IPS-20b (cell line): ENCODE data around the gene HSPBP1.

Source experiments
- H3K27ac ChIP-seq: one replicate; pipeline ENCODE4 v1.5.1; 2013; ENCODE audit warnings: low read length
- H3K27me3 ChIP-seq: 2 replicates; pipeline ENCODE4 v1.6.1; 2013; ENCODE audit warnings: mild to moderate bottlenecking, low read length, inconsistent platforms; ENCODE audit not compliant: insufficient read depth
- H3K36me3 ChIP-seq: 2 replicates; pipeline ENCODE4 v1.6.1; 2013; ENCODE audit warnings: low read depth, mild to moderate bottlenecking, inconsistent platforms, low read length, moderate library complexity; ENCODE audit not compliant: insufficient read depth
- H3K4me1 ChIP-seq: 2 replicates; pipeline ENCODE4 v1.6.1; 2013; ENCODE audit warnings: mild to moderate bottlenecking, control low read depth, inconsistent platforms, low read length, moderate library complexity; ENCODE audit not compliant: insufficient read depth
- H3K4me3 ChIP-seq: 2 replicates; pipeline ENCODE4 v1.5.1; 2013; ENCODE audit warnings: mild to moderate bottlenecking, low read length, inconsistent platforms
- H3K9ac ChIP-seq: 2 replicates; pipeline ENCODE4 v1.6.1; 2013; ENCODE audit warnings: low read depth, mild to moderate bottlenecking, inconsistent platforms, low read length, moderate library complexity
- H3K9me3 ChIP-seq: 2 replicates; pipeline ENCODE4 v1.6.1; 2013; ENCODE audit warnings: mild to moderate bottlenecking, low read depth, low read length, inconsistent platforms; ENCODE audit not compliant: insufficient read depth

HSPBP1 gene

GRCh38 chr19:55257461-55258420 is 22.2 kb downstream of the HSPBP1 start:
- no peaks in the 10 kb centered on the region; the same call in 1 of the 2 replicates for H3K36me3 ChIP-seq
- no peaks in the 10 kb centered on the region for H3K27me3 ChIP-seq
- no peak overlapping the region for H3K27ac ChIP-seq
- no peaks in the 10 kb centered on the region for H3K9me3 ChIP-seq
- peaks cover 11% of the 10 kb centered on the region for H3K4me1 ChIP-seq
- peak overlapping the region; percentile 84 for H3K4me3 ChIP-seq
- H3K9ac ChIP-seq = peak overlapping the region; percentile 82

- Histone ChIP-seq H3K4me1 (peaks cover 11% of the 10 kb centered on the region), H3K36me3 (no peaks in the 10 kb centered on the region; the same call in 1 of the 2 replicates), H3K9me3 (no peaks in the 10 kb centered on the region), H3K9ac (peak overlapping the region; percentile 15; the same call in 1 of the 2 replicates), H3K4me3 (peak overlapping the region; percentile 84), H3K27me3 (no peaks in the 10 kb centered on the region), H3K27ac (no peak overlapping the region)
These were observed 23.1 kb downstream of the HSPBP1 start for GRCh38 chr19:55256562-55257460.

DNA sequence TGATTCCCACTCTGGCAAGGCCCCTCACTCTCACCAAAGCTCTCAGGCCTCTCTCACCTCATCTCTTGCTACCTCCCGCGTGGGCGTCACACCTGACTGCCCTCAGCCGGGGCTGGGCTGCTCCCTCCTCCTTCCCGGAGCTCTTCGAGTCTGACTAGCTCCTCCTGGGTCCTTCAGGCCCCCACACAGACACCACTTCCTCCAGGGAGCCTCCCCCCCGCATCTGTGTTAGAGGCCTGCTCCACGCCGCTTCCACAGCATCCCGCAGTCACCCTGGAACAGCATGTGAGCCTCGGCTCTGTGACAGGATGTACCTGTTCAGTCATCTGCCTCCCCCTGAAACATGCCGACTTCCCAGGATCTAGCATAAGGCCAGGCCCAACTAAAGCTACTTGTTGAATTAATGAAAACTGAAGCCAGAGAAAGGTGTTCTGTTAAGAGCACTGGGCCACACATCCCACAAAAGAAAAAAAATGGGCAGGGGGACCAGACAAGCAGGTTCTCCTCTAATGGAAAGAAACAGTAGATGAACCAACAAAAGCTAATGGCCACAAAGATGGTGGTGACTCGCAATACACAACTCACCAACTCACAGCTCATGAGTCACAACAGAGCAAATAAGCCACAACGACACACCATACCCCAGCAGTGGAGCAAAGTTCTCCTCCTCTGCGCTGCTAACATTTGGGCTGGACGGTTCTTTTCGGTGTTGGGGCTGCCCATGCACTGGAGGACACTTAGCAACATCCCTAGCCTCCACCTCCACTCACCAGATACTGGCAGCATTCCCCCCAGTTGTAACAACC is 24.1 kb downstream of the HSPBP1 start:
- H3K9me3 ChIP-seq = no peaks in the 10 kb centered on the region
- H3K4me1 ChIP-seq = peaks cover 11% of the 10 kb centered on the region
- H3K27me3 ChIP-seq = no peaks in the 10 kb centered on the region
- 0 out of 2 replicates have a peak overlapping the region, but pooled peaks have one; percentile 84 for H3K4me3 ChIP-seq
- no peak overlapping the region for H3K27ac ChIP-seq
- no peaks in the 10 kb centered on the region; the same call in 1 of the 2 replicates for H3K36me3 ChIP-seq
- peak overlapping the region; percentile 37; the same call in 1 of the 2 replicates for H3K9ac ChIP-seq

DNA sequence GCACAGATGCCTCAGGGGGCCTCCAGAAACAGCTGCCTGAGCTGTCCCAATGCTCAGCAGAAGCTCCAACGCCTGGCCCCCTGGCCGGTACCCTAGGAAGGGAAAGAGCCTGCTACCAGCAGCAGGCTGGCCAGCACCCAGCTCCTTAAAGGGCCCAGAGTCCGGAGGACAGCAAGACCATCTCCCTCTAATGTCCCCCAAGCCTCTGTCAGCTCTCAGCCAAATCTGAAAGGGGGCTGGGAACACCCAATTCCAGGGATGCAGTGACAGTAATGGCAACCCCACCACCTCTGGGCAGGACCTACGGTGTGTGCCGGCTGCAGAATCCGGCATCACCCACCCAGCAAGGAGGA is 25.3 kb downstream of the HSPBP1 start:
- Histone ChIP-seq H3K9ac (no peak overlapping the region; the same call in 1 of the 2 replicates), H3K4me3 (no peak overlapping the region), H3K9me3 (no peaks in the 10 kb centered on the region), H3K27ac (no peak overlapping the region), H3K27me3 (no peaks in the 10 kb centered on the region), H3K36me3 (no peaks in the 10 kb centered on the region; the same call in 1 of the 2 replicates), H3K4me1 (peaks cover 8% of the 10 kb centered on the region)

GRCh38 chr19:55253842-55254624 is 25.9 kb downstream of the HSPBP1 start:
- no peak overlapping the region; the same call in 1 of the 2 replicates for H3K9ac ChIP-seq
- no peak overlapping the region for H3K4me3 ChIP-seq
- H3K36me3 ChIP-seq = no peaks in the 10 kb centered on the region; the same call in 1 of the 2 replicates
- H3K27ac ChIP-seq = no peak overlapping the region
- no peaks in the 10 kb centered on the region for H3K9me3 ChIP-seq
- peaks cover 8% of the 10 kb centered on the region for H3K4me1 ChIP-seq
- no peaks in the 10 kb centered on the region for H3K27me3 ChIP-seq

GRCh38 chr19:55252760-55253663 is 26.9 kb downstream of the HSPBP1 start:
- H3K4me3 ChIP-seq = no peak overlapping the region

GRCh38 chr19:55251341-55252081 is 28.4 kb downstream of the HSPBP1 start:
- no peaks in the 10 kb centered on the region for H3K27me3 ChIP-seq
- H3K9me3 ChIP-seq = no peaks in the 10 kb centered on the region
- H3K4me1 ChIP-seq = 0 out of 2 replicates have a peak, but pooled peaks cover 2% of the 10 kb centered on the region
- H3K9ac ChIP-seq = no peak overlapping the region; the same call in 1 of the 2 replicates
- no peak overlapping the region for H3K4me3 ChIP-seq
- no peak overlapping the region for H3K27ac ChIP-seq
- H3K36me3 ChIP-seq = peaks cover 4% of the 10 kb centered on the region

More at GRCh38 chr19:55252760-55253663, 26.9 kb downstream of the HSPBP1 start:
- no peaks in the 10 kb centered on the region for H3K9me3 ChIP-seq
- H3K27ac ChIP-seq = no peak overlapping the region
- no peaks in the 10 kb centered on the region; the same call in 1 of the 2 replicates for H3K36me3 ChIP-seq
- peaks cover 8% of the 10 kb centered on the region for H3K4me1 ChIP-seq
- peak overlapping the region; percentile 27 for H3K9ac ChIP-seq
- no peaks in the 10 kb centered on the region for H3K27me3 ChIP-seq

DNA sequence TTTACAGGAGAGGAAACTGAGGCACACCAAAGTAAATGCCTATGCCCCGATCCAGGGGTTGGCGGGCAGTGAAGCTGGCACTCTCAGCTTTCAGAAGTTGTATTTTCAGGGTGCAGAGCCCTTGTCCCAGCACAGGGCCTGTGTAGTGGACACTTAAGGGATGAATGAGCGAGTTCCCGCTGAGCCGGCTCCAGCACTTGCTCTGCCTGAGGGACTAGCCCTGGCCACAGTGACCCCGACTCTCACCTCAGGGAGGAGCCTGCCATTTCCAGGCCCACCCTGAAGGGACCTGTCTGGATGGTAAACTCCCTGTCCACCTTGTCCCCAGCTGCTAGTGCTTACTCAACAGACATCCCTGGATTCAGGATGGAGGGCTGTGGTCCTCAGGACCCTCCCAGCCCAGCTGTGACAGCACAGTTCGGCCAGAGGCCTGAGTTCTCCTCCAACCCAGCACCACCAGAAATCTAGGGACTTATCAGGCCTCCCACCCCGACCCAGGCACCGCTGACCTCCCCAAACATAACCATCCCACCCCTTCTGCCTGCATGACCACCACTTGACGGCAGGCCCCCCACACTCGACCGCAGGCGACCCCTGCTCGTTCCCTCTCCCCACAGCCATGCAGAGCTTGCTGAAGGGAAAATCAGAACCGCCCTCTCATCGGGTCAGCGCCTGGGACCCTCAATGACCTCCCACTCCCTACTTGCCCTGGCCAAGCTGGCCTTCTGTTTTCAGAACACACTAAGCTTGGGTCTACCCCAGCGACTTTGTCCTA is 29.5 kb downstream of the HSPBP1 start:
- Histone ChIP-seq H3K36me3 (peaks cover 13% of the 10 kb centered on the region), H3K9ac (no peak overlapping the region), H3K27ac (no peak overlapping the region)

DNA sequence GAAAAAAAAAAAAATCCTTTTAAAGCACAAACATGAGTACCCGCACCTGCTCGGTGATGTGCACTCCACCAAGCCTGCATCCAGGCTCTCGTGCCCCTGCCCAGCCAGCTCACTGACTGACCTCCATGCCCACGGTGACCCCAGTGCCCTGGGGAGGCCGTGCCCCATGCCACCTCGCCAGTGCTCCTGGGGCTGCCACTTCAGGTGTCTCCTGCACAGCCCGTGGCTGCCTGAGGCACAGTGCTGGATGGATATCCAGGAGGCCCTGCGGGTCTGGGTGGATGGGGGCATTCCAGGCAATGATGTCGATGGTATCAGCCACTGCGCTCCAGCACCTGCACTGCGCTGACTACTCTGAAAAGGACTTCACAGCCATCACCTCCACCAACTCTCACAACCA is 30.1 kb downstream of the HSPBP1 start:
- peaks cover 19% of the 10 kb centered on the region for H3K36me3 ChIP-seq
- no peaks in the 10 kb centered on the region for H3K9me3 ChIP-seq
- no peak overlapping the region for H3K27ac ChIP-seq
- no peak overlapping the region for H3K4me3 ChIP-seq
- H3K4me1 ChIP-seq = no peaks in the 10 kb centered on the region
- no peak overlapping the region for H3K9ac ChIP-seq
- H3K27me3 ChIP-seq = no peaks in the 10 kb centered on the region

More for the DNA sequence above, 29.5 kb downstream of the HSPBP1 start:
- H3K4me3 ChIP-seq = no peak overlapping the region
- H3K9me3 ChIP-seq = no peaks in the 10 kb centered on the region
- H3K27me3 ChIP-seq = no peaks in the 10 kb centered on the region
- H3K4me1 ChIP-seq = no peaks in the 10 kb centered on the region
